OCI-LY3 (cell line): ENCODE data around the gene DMBX1.
A peak's percentile ranks its signal among the peaks of the same experiment; 100 is the strongest.

Experiments
- EZH2phosphoT487 ChIP-seq: fragments of 200-600 bp; shearing (Covaris generic); IDR thresholded peaks from 2 replicates; pipeline ENCODE4 v1.6.1; 2018; ENCODE audit warnings: antibody characterized with exemption, mixed run types, low read depth
- TF ChIP-seq, protein P1 (sequence below): fragments of 200-600, 300-600 bp; sonication (generic); IDR thresholded peaks from 2 replicates; pipeline ENCODE4 v1.5.1; 2014; ENCODE audit warnings: antibody characterized with exemption, low read length, low read depth

DNA sequence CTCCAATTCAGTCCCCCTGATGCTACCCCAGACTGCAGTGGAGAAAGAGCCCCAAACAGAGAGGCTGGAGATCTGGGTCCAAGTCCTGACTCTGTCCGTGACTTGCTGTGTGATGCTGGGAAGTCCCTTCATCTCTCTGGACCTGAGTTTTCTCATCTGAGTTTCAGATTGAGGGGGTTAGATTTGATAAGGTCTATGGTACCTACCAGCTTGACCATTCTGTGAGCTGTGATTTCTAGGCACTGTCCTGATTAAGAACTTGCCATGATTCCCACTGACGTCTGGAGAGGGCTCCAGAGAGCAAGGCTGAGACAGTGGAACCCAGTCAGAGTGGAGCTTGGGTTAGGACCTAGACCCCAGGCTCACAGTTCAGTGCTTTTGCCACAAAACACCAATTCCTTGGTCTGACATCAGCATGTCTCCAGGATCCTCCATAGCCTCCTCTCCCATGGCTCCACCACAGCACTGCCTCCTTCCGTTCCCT lies 43.8 kb upstream of the DMBX1 start:
- TF ChIP-seq, protein P1, sequence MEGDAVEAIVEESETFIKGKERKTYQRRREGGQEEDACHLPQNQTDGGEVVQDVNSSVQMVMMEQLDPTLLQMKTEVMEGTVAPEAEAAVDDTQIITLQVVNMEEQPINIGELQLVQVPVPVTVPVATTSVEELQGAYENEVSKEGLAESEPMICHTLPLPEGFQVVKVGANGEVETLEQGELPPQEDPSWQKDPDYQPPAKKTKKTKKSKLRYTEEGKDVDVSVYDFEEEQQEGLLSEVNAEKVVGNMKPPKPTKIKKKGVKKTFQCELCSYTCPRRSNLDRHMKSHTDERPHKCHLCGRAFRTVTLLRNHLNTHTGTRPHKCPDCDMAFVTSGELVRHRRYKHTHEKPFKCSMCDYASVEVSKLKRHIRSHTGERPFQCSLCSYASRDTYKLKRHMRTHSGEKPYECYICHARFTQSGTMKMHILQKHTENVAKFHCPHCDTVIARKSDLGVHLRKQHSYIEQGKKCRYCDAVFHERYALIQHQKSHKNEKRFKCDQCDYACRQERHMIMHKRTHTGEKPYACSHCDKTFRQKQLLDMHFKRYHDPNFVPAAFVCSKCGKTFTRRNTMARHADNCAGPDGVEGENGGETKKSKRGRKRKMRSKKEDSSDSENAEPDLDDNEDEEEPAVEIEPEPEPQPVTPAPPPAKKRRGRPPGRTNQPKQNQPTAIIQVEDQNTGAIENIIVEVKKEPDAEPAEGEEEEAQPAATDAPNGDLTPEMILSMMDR = 0 out of 2 replicates have a peak, but pooled peaks have one; percentile 4
- no peak for TF ChIP-seq EZH2phosphoT487
